HEK293 (cell line): Measurements from ENCODE around the gene HTR3B.
A peak's percentile ranks its signal among the peaks of the same experiment; 100 is the strongest.

Source experiments
- CTCF ChIA-PET: fragments of 350-600 bp; formaldehyde crosslinking; extraction: SDS; loops from one replicate; lab custom pipeline; 2021; ENCODE audit warnings: antibody characterized with exemption; lab: Yijun Ruan, JAX
- POLR2A ChIA-PET: fragments of 300-600 bp; formaldehyde crosslinking; extraction: SDS; loops from one replicate; lab custom pipeline; 2020; ENCODE audit warnings: antibody characterized with exemption, inconsistent platforms; lab: Yijun Ruan, JAX
- H3K27ac ChIP-seq: fragments of 200-500 bp; sonication (Bioruptor generic); 2 replicates; pipeline ENCODE4 v1.5.1; 2014; ENCODE audit warnings: low read depth, low read length, control low read depth, inconsistent platforms; ENCODE audit errors: extremely low read depth
- H3K36me3 ChIP-seq, 2 experiments: fragments of 200-500 bp in 1 of 2; sonication (Bioruptor generic) in 1 of 2; 1 replicate in 1 of 2; 2 replicates in 1 of 2; pipeline ENCODE4 v1.5.1; 2014 to 2017; ENCODE audit warnings: inconsistent platforms in 2 of 2, low read length in 2 of 2; ENCODE audit not compliant: control insufficient read depth in 2 of 2, insufficient read depth in 1 of 2
- H3K4me1 ChIP-seq: fragments of 200-500 bp; sonication (Bioruptor generic); 2 replicates; pipeline ENCODE4 v1.5.1; 2014; ENCODE audit warnings: mild to moderate bottlenecking, low read length, inconsistent platforms; ENCODE audit not compliant: control insufficient read depth, insufficient read depth
- H3K4me3 ChIP-seq: 2 replicates; pipeline ENCODE4 v1.5.1; 2011; ENCODE audit warnings: low read depth, mild to moderate bottlenecking, control low read depth, low read length, moderate library complexity
- H3K9me3 ChIP-seq: fragments of 200-500 bp; sonication (Bioruptor generic); 2 replicates; pipeline ENCODE4 v1.5.1; 2014; ENCODE audit warnings: low read depth, low read length, inconsistent platforms; ENCODE audit not compliant: control insufficient read depth, insufficient read depth
- GLIS1 ChIP-seq: fragments of 450-650 bp; formaldehyde crosslinking; IDR thresholded peaks from 2 replicates; pipeline ENCODE4 v1.5.1; 2016; ENCODE audit warnings: missing biosample characterization, missing genetic modification characterization
- OSR2 ChIP-seq: fragments of 450-650 bp; formaldehyde crosslinking; IDR thresholded peaks from 2 replicates; pipeline ENCODE4 v1.5.1; 2016; ENCODE audit warnings: missing biosample characterization, missing genetic modification characterization
- PRDM1 ChIP-seq: fragments of 450-650 bp; formaldehyde crosslinking; IDR thresholded peaks from 2 replicates; pipeline ENCODE4; 2016; ENCODE audit warnings: missing biosample characterization, missing genetic modification characterization
- TCF7L2 ChIP-seq: IDR thresholded peaks from 2 replicates; pipeline ENCODE4 v1.6.1; 2011; ENCODE audit warnings: low read depth, mild to moderate bottlenecking, inconsistent platforms, low read length, moderate library complexity, borderline replicate concordance
- WT1 ChIP-seq: fragments of 450-650 bp; formaldehyde crosslinking; IDR thresholded peaks from 2 replicates; pipeline ENCODE4 v1.5.1; 2016; ENCODE audit warnings: missing biosample characterization, missing genetic modification characterization
- ZNF114 ChIP-seq: fragments of 450-650 bp; formaldehyde crosslinking; IDR thresholded peaks from 2 replicates; pipeline ENCODE4 v1.5.0; 2017; ENCODE audit warnings: missing biosample characterization, missing genetic modification characterization
- ZNF121 ChIP-seq: fragments of 450-650 bp; formaldehyde crosslinking; IDR thresholded peaks from 2 replicates; pipeline ENCODE4 v1.5.1; 2016; ENCODE audit warnings: missing biosample characterization, missing genetic modification characterization
- ZNF140 ChIP-seq: fragments of 450-650 bp; formaldehyde crosslinking; IDR thresholded peaks from 2 replicates; pipeline ENCODE4 v1.5.1; 2016; ENCODE audit warnings: missing biosample characterization, missing genetic modification characterization
- ZNF292 ChIP-seq: fragments of 450-650 bp; formaldehyde crosslinking; IDR thresholded peaks from 2 replicates; pipeline ENCODE4 v1.5.1; 2016; ENCODE audit warnings: low read depth, missing biosample characterization, missing genetic modification characterization, borderline replicate concordance
- ZNF324 ChIP-seq: fragments of 450-650 bp; formaldehyde crosslinking; IDR thresholded peaks from 2 replicates; pipeline ENCODE4 v1.5.1; 2016; ENCODE audit warnings: missing biosample characterization, missing genetic modification characterization
- ZNF585B ChIP-seq: fragments of 450-650 bp; formaldehyde crosslinking; IDR thresholded peaks from 2 replicates; pipeline ENCODE4 v1.5.1; 2016; ENCODE audit warnings: missing biosample characterization, missing genetic modification characterization
- ZSCAN30 ChIP-seq: fragments of 450-650 bp; IDR thresholded peaks from 2 replicates; pipeline ENCODE4 v1.5.1; 2018; ENCODE audit warnings: missing biosample characterization, mild to moderate bottlenecking, missing genetic modification characterization, moderate library complexity
- TF ChIP-seq, protein P1 (sequence below): fragments of 450-650 bp; formaldehyde crosslinking; IDR thresholded peaks from 2 replicates; pipeline ENCODE4 v1.5.1; 2017; ENCODE audit warnings: missing biosample characterization, missing genetic modification characterization
- TF ChIP-seq, protein P2 (sequence below): fragments of 450-650 bp; formaldehyde crosslinking; conservative IDR thresholded peaks from 2 replicates; pipeline ENCODE4 v1.5.1; 2016; ENCODE audit warnings: low read depth, missing biosample characterization, missing genetic modification characterization
- TF ChIP-seq, protein P3 (sequence below): fragments of 450-650 bp; formaldehyde crosslinking; IDR thresholded peaks from 2 replicates; pipeline ENCODE4 v1.5.1; 2017; ENCODE audit warnings: missing biosample characterization, missing genetic modification characterization
- TF ChIP-seq, protein P4 (sequence below): fragments of 450-650 bp; formaldehyde crosslinking; IDR thresholded peaks from 2 replicates; pipeline ENCODE4 v1.5.1; 2016; ENCODE audit warnings: missing biosample characterization, missing genetic modification characterization

HTR3B gene

DNA sequence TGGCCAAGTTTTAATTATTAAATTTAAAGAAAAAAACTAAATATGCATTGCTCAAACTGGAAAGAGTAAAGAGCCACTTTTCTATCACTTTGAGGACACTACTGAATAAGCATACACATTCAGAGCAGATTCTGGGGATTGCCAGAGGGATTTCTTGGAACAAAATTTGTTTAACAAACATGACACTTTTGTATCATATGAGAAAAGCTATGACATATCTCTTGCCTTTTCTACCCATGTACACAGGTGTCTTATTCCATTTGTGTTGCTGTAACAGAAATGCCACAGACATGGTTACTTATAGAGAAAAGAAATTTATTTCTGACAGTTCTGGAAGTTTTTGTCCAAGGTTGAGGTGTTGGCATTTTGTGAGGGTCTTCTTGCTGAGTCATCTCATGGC is 15.7 kb upstream of the HTR3B start (continued):
- TF ChIP-seq, protein P1, sequence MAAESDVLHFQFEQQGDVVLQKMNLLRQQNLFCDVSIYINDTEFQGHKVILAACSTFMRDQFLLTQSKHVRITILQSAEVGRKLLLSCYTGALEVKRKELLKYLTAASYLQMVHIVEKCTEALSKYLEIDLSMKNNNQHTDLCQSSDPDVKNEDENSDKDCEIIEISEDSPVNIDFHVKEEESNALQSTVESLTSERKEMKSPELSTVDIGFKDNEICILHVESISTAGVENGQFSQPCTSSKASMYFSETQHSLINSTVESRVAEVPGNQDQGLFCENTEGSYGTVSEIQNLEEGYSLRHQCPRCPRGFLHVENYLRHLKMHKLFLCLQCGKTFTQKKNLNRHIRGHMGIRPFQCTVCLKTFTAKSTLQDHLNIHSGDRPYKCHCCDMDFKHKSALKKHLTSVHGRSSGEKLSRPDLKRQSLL (tag by site-specific recombination) = no peak
- TF ChIP-seq GLIS1 (tag by site-specific recombination) (no peak), ZNF585B (tag by site-specific recombination) (no peak), ZNF114 (tag by site-specific recombination) (no peak), ZNF324 (tag by site-specific recombination) (no peak), ZNF292 (tag by site-specific recombination) (no peak)
- TF ChIP-seq, protein P2, sequence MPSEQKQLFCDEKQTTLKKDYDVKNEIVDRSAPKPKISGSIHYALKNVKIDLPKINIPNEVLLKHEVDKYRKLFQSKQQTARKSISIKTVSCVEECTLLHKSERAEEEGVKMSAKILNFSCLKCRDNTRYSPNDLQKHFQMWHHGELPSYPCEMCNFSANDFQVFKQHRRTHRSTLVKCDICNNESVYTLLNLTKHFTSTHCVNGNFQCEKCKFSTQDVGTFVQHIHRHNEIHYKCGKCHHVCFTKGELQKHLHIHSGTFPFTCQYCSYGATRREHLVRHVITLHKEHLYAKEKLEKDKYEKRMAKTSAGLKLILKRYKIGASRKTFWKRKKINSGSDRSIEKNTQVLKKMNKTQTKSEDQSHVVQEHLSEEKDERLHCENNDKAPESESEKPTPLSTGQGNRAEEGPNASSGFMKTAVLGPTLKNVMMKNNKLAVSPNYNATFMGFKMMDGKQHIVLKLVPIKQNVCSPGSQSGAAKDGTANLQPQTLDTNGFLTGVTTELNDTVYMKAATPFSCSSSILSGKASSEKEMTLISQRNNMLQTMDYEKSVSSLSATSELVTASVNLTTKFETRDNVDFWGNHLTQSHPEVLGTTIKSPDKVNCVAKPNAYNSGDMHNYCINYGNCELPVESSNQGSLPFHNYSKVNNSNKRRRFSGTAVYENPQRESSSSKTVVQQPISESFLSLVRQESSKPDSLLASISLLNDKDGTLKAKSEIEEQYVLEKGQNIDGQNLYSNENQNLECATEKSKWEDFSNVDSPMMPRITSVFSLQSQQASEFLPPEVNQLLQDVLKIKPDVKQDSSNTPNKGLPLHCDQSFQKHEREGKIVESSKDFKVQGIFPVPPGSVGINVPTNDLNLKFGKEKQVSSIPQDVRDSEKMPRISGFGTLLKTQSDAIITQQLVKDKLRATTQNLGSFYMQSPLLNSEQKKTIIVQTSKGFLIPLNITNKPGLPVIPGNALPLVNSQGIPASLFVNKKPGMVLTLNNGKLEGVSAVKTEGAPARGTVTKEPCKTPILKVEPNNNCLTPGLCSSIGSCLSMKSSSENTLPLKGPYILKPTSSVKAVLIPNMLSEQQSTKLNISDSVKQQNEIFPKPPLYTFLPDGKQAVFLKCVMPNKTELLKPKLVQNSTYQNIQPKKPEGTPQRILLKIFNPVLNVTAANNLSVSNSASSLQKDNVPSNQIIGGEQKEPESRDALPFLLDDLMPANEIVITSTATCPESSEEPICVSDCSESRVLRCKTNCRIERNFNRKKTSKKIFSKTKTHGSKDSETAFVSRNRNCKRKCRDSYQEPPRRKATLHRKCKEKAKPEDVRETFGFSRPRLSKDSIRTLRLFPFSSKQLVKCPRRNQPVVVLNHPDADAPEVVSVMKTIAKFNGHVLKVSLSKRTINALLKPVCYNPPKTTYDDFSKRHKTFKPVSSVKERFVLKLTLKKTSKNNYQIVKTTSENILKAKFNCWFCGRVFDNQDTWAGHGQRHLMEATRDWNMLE (tag by site-specific recombination) = no peak

DNA sequence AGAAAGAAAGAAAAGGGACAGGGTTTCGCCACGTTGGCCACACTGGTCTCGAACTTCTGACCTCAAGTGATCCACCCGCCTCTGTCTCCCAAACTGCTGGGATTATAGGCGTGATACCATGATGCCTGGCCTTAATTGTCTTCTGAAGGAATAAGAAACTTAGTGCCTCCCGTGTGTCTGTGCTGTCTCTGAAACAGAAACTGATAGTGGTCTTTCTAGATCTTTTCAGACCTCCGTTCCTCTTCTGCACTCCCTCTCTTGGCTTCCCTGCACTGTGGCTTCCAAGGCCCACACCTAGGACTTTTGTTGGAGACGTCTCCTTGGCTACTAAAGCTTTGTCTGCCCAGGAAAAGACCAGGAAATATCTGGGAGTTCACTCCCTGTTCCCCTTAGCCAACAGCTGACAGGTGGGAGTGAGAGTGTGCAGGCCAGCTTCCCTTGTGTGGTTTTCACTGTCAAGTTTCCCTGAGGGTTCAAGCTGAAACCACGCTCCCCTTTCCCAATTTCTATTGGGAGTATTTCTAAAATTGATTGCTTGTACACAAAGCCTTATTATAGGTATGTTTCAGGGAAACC is 10.1 kb upstream of the HTR3B start:
- CTCF ChIA-PET = interaction anchor here (0.6 to 5.4 kb wide), 5 partner anchors 12 to 368 kb away, joined by 3 to 138 read pairs (median 7); no protein-coding TSS in a partner anchor
- Histone ChIP-seq H3K27ac (no peak overlapping the region), H3K4me3 (no peak overlapping the region)

DNA sequence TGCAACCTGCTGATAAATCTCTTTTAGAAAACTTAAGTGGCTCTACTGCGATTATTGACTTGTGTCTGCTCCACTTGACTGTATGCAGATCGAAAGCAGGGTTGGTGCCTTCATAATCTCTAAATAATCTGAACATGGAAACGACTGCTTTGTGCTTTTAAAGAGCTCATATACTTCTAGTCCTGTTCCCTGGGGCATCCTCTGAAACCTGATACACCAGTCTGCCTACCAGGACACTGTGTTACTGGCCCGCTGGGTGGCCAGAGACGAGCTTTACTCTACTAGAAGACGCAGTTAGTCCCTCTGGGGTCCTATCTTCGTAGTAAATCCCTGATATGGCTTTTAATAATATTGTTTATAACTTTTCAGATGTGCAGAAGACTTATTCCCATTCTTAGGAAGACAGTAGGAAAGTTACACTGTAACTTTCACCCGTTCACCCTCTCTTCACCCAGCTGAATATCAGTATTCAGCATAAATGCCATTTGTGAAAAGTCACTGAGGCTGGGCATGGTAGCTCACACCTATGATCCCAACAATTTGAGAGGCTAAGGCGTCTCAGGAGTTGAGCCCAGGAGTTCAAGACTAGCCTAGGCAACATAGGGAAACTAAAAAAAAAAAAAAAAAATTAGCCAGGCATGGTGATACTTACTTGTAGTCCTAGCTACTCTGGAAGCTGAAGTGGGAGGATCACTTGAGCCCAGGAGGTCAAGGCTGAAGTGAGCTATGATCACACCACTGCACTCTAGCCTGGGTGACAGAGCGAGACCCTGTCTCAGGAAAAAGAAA is 9.0 kb upstream of the HTR3B start:
- H3K4me1 ChIP-seq = no peaks in the 10 kb centered on the region; the same call in 1 of the 2 replicates
- H3K27ac ChIP-seq = peak overlapping the region; percentile 2; the same call in 1 of the 2 replicates
- CTCF ChIA-PET = interaction anchor here (0.6 to 5.4 kb wide), 42 partner anchors 10 to 593 kb away, joined by 3 to 138 read pairs (median 5); partner anchors contain the start of genes HTR3A, HTR3B and USP28
- POLR2A ChIA-PET = interaction anchor here (0.7 to 2.1 kb wide), 6 partner anchors 11 to 366 kb away, joined by 3 to 8 read pairs (median 4); partner anchors contain the start of genes HTR3A and USP28
- no peaks in the 10 kb centered on the region for H3K36me3 ChIP-seq
- no peak overlapping the region for H3K4me3 ChIP-seq
- H3K9me3 ChIP-seq = no peaks in the 10 kb centered on the region
- TF ChIP-seq, protein P3, sequence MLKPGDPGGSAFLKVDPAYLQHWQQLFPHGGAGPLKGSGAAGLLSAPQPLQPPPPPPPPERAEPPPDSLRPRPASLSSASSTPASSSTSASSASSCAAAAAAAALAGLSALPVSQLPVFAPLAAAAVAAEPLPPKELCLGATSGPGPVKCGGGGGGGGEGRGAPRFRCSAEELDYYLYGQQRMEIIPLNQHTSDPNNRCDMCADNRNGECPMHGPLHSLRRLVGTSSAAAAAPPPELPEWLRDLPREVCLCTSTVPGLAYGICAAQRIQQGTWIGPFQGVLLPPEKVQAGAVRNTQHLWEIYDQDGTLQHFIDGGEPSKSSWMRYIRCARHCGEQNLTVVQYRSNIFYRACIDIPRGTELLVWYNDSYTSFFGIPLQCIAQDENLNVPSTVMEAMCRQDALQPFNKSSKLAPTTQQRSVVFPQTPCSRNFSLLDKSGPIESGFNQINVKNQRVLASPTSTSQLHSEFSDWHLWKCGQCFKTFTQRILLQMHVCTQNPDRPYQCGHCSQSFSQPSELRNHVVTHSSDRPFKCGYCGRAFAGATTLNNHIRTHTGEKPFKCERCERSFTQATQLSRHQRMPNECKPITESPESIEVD (tag by site-specific recombination) = peak; percentile 63
- peak; percentile 62; the same call in 1 of the 2 replicates for TF ChIP-seq TCF7L2
- TF ChIP-seq, protein P4, sequence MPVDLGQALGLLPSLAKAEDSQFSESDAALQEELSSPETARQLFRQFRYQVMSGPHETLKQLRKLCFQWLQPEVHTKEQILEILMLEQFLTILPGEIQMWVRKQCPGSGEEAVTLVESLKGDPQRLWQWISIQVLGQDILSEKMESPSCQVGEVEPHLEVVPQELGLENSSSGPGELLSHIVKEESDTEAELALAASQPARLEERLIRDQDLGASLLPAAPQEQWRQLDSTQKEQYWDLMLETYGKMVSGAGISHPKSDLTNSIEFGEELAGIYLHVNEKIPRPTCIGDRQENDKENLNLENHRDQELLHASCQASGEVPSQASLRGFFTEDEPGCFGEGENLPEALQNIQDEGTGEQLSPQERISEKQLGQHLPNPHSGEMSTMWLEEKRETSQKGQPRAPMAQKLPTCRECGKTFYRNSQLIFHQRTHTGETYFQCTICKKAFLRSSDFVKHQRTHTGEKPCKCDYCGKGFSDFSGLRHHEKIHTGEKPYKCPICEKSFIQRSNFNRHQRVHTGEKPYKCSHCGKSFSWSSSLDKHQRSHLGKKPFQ (tag by site-specific recombination) = 0 out of 2 replicates have a peak, but pooled peaks have one; percentile 59
- 0 out of 2 replicates have a peak, but pooled peaks have one; percentile 29 for TF ChIP-seq PRDM1
- TF ChIP-seq ZNF140 (tag by site-specific recombination) = no peak
- peak; percentile 72 for TF ChIP-seq OSR2
- TF ChIP-seq ZSCAN30 (tag by site-specific recombination) = 0 out of 2 replicates have a peak, but pooled peaks have one; percentile 13
- TF ChIP-seq ZNF121 (tag by site-specific recombination) = 0 out of 2 replicates have a peak, but pooled peaks have one; percentile 56

More for the DNA sequence above, 10.1 kb upstream of the HTR3B start:
- TF ChIP-seq, protein P4 (tag by site-specific recombination) = no peak
- TF ChIP-seq WT1 (tag by site-specific recombination) = peak; percentile 82
- POLR2A ChIA-PET = interaction anchor here (1.3 kb wide), 1 partner anchor 13 kb away, joined by 3 read pairs; no protein-coding TSS in a partner anchor
- Histone ChIP-seq H3K9me3 (no peaks in the 10 kb centered on the region), H3K4me1 (no peaks in the 10 kb centered on the region; the same call in 1 of the 2 replicates), H3K36me3 (no peaks in the 10 kb centered on the region)
